Activated naive CD4-positive, alpha-beta T cell treated with anti-CD3 and anti-CD28 coated beads for 36 hours (primary cell): ENCODE measurements around the gene PASD1. TPM values are rescaled to one million over a fixed set of nuclear protein-coding genes. Genes with fewer than 3 reads are reported as not detected.
"Not testable (repeated sequence)": the region's sequence is repeated elsewhere in the genome, so short reads cannot be mapped to it uniquely, and the experiment has no call there.

Experiments used
- CTCF ChIA-PET: fragments of 350-600 bp; sonication (Branson Sonifier 250); formaldehyde crosslinking; loops from one replicate; lab custom pipeline; 2021; ENCODE audit warnings: antibody characterized with exemption; lab: Charles Lee
- DNase-seq: peaks from one replicate; pipeline ENCODE4 v3.0.0-alpha.2; 2020
- H3K27ac Mint-ChIP-seq: one replicate; pipeline ENCODE4 v1.8.0; 2021; ENCODE audit warnings: mild to moderate bottlenecking, mixed read lengths
- H3K27me3 Mint-ChIP-seq: one replicate; pipeline ENCODE4 v1.8.0; 2021; ENCODE audit warnings: low read depth, mixed read lengths
- H3K36me3 Mint-ChIP-seq: one replicate; pipeline ENCODE4 v1.8.0; 2021; ENCODE audit warnings: low read depth, mixed read lengths
- H3K4me1 Mint-ChIP-seq: one replicate; pipeline ENCODE4 v1.8.0; 2021; ENCODE audit warnings: low read depth, mixed read lengths
- H3K4me3 Mint-ChIP-seq: one replicate; pipeline ENCODE4 v1.8.0; 2021; ENCODE audit warnings: mild to moderate bottlenecking, moderate library complexity, mixed read lengths
- H3K9me3 Mint-ChIP-seq: one replicate; pipeline ENCODE4 v1.8.0; 2021; ENCODE audit warnings: mixed read lengths
- intact Hi-C: fragments of 100-400 bp; cut with micrococcal nuclease; formaldehyde crosslinking; loops from one replicate; pipeline ENCODE4 v1.15.1; 2023
- total RNA-seq, 2 experiments: library from RNA; stranded (reverse); gene quantifications; one replicate each; pipeline ENCODE4 v1.2.3, GENCODE V29; 2021

PASD1 gene
- total RNA-seq, 2 experiments from 2014 or later = not detected

- CTCF ChIA-PET = no interaction called here
- intact Hi-C loops = no loop called here
Observed at GRCh38 chrX:151695583-151696340, 132.3 kb downstream of the PASD1 start.

GRCh38 chrX:151697082-151697481, 133.6 kb downstream of the PASD1 start:
- H3K27me3 Mint-ChIP-seq = peaks cover 18% of the 10 kb centered on the region
- DNase-seq, H3K36me3 Mint-ChIP-seq, H3K4me1 Mint-ChIP-seq, H3K9me3 Mint-ChIP-seq, H3K4me3 Mint-ChIP-seq, intact Hi-C loops, CTCF ChIA-PET, H3K27ac Mint-ChIP-seq: not testable (repeated sequence)

More at GRCh38 chrX:151695583-151696340, 132.3 kb downstream of the PASD1 start:
- Mint-ChIP-seq H3K4me1 (no peaks in the 10 kb centered on the region), H3K9me3 (no peaks in the 10 kb centered on the region), H3K4me3 (no peak overlapping the region), H3K36me3 (no peaks in the 10 kb centered on the region), H3K27ac (no peak overlapping the region), H3K27me3 (peaks cover 18% of the 10 kb centered on the region)
- DNase-seq = no peak

- peaks cover 18% of the 10 kb centered on the region for H3K27me3 Mint-ChIP-seq
- no peak for DNase-seq
- CTCF ChIA-PET = no interaction called here
- no peaks in the 10 kb centered on the region for H3K36me3 Mint-ChIP-seq
- no peak overlapping the region for H3K27ac Mint-ChIP-seq
- no peak overlapping the region for H3K4me3 Mint-ChIP-seq
- intact Hi-C loops = no loop called here
- H3K9me3 Mint-ChIP-seq = no peaks in the 10 kb centered on the region
- no peaks in the 10 kb centered on the region for H3K4me1 Mint-ChIP-seq
Observed at GRCh38 chrX:151697522-151697921, 134.0 kb downstream of the PASD1 start.

DNA sequence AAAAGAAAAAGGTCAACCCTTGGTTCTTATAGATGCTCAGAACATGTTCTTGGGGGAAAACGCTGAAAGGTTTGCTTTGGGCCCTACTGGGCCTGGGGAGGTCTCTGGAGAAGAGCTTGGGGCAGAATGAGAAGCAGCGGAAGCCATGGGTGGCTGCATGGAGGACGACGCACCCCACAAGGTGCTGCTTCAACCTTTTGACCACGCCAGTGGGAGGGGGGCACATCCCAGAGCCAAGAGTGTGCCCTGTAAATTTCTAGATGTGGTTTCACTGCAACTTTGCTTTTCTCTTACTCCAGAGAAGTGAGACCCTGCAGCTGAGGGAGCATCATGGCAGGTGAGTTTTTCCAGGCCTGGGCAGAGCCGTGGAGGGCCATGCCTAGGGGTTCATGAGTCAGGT, 135.0 kb downstream of the PASD1 start:
- H3K4me1 Mint-ChIP-seq = no peaks in the 10 kb centered on the region
- H3K36me3 Mint-ChIP-seq = no peaks in the 10 kb centered on the region
- CTCF ChIA-PET = no interaction called here
- H3K27ac Mint-ChIP-seq = no peak overlapping the region
- no peak for DNase-seq
- intact Hi-C loops = no loop called here
- H3K27me3 Mint-ChIP-seq = peaks cover 14% of the 10 kb centered on the region
- H3K9me3 Mint-ChIP-seq = no peaks in the 10 kb centered on the region
- no peak overlapping the region for H3K4me3 Mint-ChIP-seq

- intact Hi-C loops = no loop called here
- DNase-seq = no peak
- Mint-ChIP-seq H3K4me1 (no peaks in the 10 kb centered on the region), H3K27me3 (peaks cover 11% of the 10 kb centered on the region), H3K27ac (no peak overlapping the region), H3K9me3 (no peaks in the 10 kb centered on the region), H3K4me3 (no peak overlapping the region), H3K36me3 (no peaks in the 10 kb centered on the region)
- CTCF ChIA-PET = no interaction called here
Observed at GRCh38 chrX:151699746-151700145, 136.3 kb downstream of the PASD1 start.

- no peak for DNase-seq
- intact Hi-C loops = no loop called here
- Mint-ChIP-seq H3K27ac (no peak overlapping the region), H3K4me3 (no peak overlapping the region), H3K4me1 (no peaks in the 10 kb centered on the region), H3K27me3 (peaks cover 10% of the 10 kb centered on the region), H3K36me3 (no peaks in the 10 kb centered on the region), H3K9me3 (no peaks in the 10 kb centered on the region)
- CTCF ChIA-PET = no interaction called here
Observed at GRCh38 chrX:151700581-151700980, 137.1 kb downstream of the PASD1 start.

DNA sequence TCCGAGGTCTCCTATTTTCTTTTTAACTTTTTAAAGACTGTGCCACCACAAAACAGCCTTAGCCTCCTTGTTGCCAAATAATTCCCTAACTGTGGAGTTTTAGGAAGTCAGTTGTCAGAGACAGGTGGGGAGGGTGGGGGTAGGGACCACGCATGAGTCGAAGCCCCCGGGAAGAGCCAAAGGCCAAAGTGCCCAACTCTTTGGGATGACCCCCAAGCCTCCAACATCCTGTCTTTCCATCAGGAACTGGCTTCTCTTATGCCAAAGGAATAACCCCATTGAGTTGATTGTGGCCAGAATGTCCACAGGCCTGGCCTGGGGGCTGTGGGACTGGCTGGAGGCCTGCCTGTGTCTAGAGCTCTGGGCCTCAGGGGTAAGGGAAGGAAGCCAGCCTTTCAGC, 137.6 kb downstream of the PASD1 start:
- Mint-ChIP-seq H3K4me1 (no peaks in the 10 kb centered on the region), H3K4me3 (no peak overlapping the region), H3K27ac (no peak overlapping the region), H3K27me3 (peaks cover 6% of the 10 kb centered on the region), H3K36me3 (no peaks in the 10 kb centered on the region), H3K9me3 (no peaks in the 10 kb centered on the region)
- intact Hi-C loops = no loop called here
- no peak for DNase-seq
- CTCF ChIA-PET = no interaction called here

GRCh38 chrX:151701531-151701930, 138.1 kb downstream of the PASD1 start:
- intact Hi-C loops = no loop called here

GRCh38 chrX:151702026-151702714, 138.7 kb downstream of the PASD1 start:
- Mint-ChIP-seq H3K27me3 (no peaks in the 10 kb centered on the region), H3K9me3 (no peaks in the 10 kb centered on the region), H3K4me3 (no peak overlapping the region), H3K36me3 (no peaks in the 10 kb centered on the region), H3K27ac (no peak overlapping the region), H3K4me1 (no peaks in the 10 kb centered on the region)
- intact Hi-C loops = no loop called here
- CTCF ChIA-PET = no interaction called here
- no peak for DNase-seq

More at GRCh38 chrX:151701531-151701930, 138.1 kb downstream of the PASD1 start:
- H3K36me3 Mint-ChIP-seq = no peaks in the 10 kb centered on the region
- H3K9me3 Mint-ChIP-seq = no peaks in the 10 kb centered on the region
- no peak overlapping the region for H3K27ac Mint-ChIP-seq
- peaks cover 2% of the 10 kb centered on the region for H3K27me3 Mint-ChIP-seq
- no peak overlapping the region for H3K4me3 Mint-ChIP-seq
- DNase-seq = no peak
- no peaks in the 10 kb centered on the region for H3K4me1 Mint-ChIP-seq
- CTCF ChIA-PET = no interaction called here

- DNase-seq = no peak
- no peaks in the 10 kb centered on the region for H3K9me3 Mint-ChIP-seq
- intact Hi-C loops = no loop called here
- no peak overlapping the region for H3K4me3 Mint-ChIP-seq
- CTCF ChIA-PET = no interaction called here
- no peaks in the 10 kb centered on the region for H3K36me3 Mint-ChIP-seq
- H3K4me1 Mint-ChIP-seq = no peaks in the 10 kb centered on the region
- H3K27ac Mint-ChIP-seq = no peak overlapping the region
- H3K27me3 Mint-ChIP-seq = peaks cover 3% of the 10 kb centered on the region
Observed at GRCh38 chrX:151702741-151703340, 139.4 kb downstream of the PASD1 start.

DNA sequence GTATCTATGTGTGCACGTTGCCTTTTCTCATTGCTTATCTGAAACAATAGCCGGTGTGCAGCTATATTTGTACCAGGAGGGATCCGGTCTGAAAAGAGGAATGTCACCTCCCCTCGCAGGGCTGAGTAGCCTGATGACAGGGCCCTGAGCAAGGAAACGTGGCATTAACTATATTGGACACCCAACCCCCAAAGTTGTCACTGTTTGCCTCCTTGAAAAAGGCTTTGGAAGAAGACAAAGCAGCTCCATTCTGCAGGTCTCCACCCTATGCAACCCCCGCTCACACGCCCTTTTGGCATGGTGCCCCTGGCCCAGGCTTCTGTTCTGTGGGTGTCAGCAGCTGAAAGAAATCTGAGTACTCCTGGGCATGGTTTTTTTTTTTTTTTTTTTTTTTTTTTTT, 140.0 kb downstream of the PASD1 start:
- H3K27ac Mint-ChIP-seq = no peak overlapping the region
- CTCF ChIA-PET = no interaction called here
- no peak overlapping the region for H3K4me3 Mint-ChIP-seq
- H3K27me3 Mint-ChIP-seq = peaks cover 3% of the 10 kb centered on the region
- no peak for DNase-seq
- intact Hi-C loops = no loop called here
- no peaks in the 10 kb centered on the region for H3K4me1 Mint-ChIP-seq
- H3K36me3 Mint-ChIP-seq = no peaks in the 10 kb centered on the region
- H3K9me3 Mint-ChIP-seq = no peaks in the 10 kb centered on the region

- intact Hi-C loops = no loop called here
- CTCF ChIA-PET = no interaction called here
- H3K4me1 Mint-ChIP-seq = no peaks in the 10 kb centered on the region
- no peaks in the 10 kb centered on the region for H3K9me3 Mint-ChIP-seq
- no peak overlapping the region for H3K4me3 Mint-ChIP-seq
- DNase-seq = no peak
- H3K27ac Mint-ChIP-seq = no peak overlapping the region
- peaks cover 3% of the 10 kb centered on the region for H3K27me3 Mint-ChIP-seq
- H3K36me3 Mint-ChIP-seq = no peaks in the 10 kb centered on the region
Observed at GRCh38 chrX:151704041-151704663, 140.7 kb downstream of the PASD1 start.
